22Rv1 (cell line): Measurements from ENCODE around the gene TFE3.

Experiments used
- H3K27ac ChIP-seq: fragments of 450-650 bp; 2 replicates; pipeline ENCODE4 v1.5.1; 2017
- ZFX ChIP-seq: fragments of 450-650 bp; IDR thresholded peaks from 2 replicates; pipeline ENCODE4 v1.6.1; 2017; ENCODE audit warnings: antibody characterized with exemption, borderline replicate concordance
- TF ChIP-seq, protein P1 (sequence below): fragments of 450-650 bp; IDR thresholded peaks from 2 replicates; pipeline ENCODE4 v1.5.1; 2017; ENCODE audit warnings: mild to moderate bottlenecking

Gene TFE3, protein sequence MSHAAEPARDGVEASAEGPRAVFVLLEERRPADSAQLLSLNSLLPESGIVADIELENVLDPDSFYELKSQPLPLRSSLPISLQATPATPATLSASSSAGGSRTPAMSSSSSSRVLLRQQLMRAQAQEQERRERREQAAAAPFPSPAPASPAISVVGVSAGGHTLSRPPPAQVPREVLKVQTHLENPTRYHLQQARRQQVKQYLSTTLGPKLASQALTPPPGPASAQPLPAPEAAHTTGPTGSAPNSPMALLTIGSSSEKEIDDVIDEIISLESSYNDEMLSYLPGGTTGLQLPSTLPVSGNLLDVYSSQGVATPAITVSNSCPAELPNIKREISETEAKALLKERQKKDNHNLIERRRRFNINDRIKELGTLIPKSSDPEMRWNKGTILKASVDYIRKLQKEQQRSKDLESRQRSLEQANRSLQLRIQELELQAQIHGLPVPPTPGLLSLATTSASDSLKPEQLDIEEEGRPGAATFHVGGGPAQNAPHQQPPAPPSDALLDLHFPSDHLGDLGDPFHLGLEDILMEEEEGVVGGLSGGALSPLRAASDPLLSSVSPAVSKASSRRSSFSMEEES

GRCh38 chrX:49043220-49043986 is at the start of gene TFE3:
TSS of gene TFE3 (minus strand) at chrX:49043357. CDS start at chrX:49043226, 131 bp downstream.
- TF ChIP-seq ZFX = no peak
- TF ChIP-seq, protein P1, sequence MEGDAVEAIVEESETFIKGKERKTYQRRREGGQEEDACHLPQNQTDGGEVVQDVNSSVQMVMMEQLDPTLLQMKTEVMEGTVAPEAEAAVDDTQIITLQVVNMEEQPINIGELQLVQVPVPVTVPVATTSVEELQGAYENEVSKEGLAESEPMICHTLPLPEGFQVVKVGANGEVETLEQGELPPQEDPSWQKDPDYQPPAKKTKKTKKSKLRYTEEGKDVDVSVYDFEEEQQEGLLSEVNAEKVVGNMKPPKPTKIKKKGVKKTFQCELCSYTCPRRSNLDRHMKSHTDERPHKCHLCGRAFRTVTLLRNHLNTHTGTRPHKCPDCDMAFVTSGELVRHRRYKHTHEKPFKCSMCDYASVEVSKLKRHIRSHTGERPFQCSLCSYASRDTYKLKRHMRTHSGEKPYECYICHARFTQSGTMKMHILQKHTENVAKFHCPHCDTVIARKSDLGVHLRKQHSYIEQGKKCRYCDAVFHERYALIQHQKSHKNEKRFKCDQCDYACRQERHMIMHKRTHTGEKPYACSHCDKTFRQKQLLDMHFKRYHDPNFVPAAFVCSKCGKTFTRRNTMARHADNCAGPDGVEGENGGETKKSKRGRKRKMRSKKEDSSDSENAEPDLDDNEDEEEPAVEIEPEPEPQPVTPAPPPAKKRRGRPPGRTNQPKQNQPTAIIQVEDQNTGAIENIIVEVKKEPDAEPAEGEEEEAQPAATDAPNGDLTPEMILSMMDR = peak; percentile 73
- H3K27ac ChIP-seq = peak within 1 kb of the TSS; percentile 58

GRCh38 chrX:49089553-49089952 is 46.4 kb upstream of the TFE3 start:
- no peak for TF ChIP-seq ZFX
- TF ChIP-seq, protein P1 = no peak
- H3K27ac ChIP-seq = no peak overlapping the region

GRCh38 chrX:49082271-49082871 is 39.2 kb upstream of the TFE3 start:
- no peak overlapping the region for H3K27ac ChIP-seq
- TF ChIP-seq ZFX = no peak
- TF ChIP-seq, protein P1 = no peak

DNA sequence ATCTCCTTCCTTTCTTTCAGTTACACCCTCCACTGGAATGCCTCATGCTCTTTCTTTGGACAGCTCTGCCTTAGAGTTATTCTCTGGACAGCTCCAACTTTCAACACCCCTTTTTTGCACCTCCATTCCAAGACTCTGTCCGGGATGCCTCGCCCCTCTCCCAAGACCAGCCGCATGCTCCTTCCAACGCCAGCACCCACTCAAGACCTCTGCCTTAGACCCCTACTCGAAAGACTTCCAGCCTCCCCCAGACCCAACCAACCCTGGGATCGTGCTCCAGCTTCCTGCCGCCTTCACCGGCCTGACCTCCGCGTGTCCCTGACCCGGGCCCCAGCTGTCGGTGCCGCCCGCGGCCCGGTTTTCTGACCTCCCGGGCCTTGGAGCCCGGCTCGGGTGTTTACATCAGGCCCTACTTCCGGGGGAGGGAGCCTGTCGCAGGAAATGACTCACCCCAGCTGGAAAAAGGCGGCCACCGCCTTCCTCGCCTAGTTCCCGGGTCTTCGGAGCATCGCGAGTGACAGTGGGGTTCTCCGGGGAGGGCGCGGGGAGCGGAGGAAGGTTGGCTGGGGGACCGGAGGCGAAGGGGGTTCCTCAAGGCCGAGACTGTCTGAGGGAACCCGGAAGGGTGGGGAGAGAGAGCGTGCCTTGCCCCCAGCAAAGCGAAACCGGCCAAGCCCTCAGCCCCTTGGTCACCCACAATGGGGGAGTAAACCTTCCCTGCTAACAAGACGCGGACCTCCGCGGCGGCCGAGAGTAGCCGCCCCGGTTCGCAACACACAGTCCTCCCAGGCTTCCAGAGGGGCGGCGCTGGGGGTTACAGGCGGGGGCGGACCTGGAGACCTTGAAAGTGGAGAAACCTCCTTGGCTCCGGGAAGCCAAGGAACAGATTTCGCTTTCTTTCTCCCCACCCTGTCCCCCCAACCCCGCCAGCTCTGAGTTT is 36.6 kb upstream of the TFE3 start, which contains the start of gene WDR45:
WDR45 (minus strand) TSS at position 399 of the 940 bp plus-strand sequence. CDS start 1,792 bp downstream, outside the sequence.
- peak within 1 kb of the TSS; percentile 68 for H3K27ac ChIP-seq
- TF ChIP-seq ZFX = no peak
- TF ChIP-seq, protein P1 = no peak

GRCh38 chrX:49077941-49078340 is 34.8 kb upstream of the TFE3 start:
- TF ChIP-seq, protein P1 = no peak
- TF ChIP-seq ZFX = no peak
- no peak overlapping the region for H3K27ac ChIP-seq

- TF ChIP-seq, protein P1 = no peak
- no peak for TF ChIP-seq ZFX
- no peak overlapping the region for H3K27ac ChIP-seq
These were observed 32.2 kb upstream of the TFE3 start for GRCh38 chrX:49075347-49075746.
